Measurements from ENCODE around the gene DCK.

- no peak for TF ChIP-seq CTCF (IDR thresholded peaks at IDR 0.05; ENCODE audit: poor library complexity)
- TF ChIP-seq EZH2 (IDR thresholded peaks at IDR 0.05; ENCODE audit: borderline replicate concordance), result no peak
Measured at GRCh38 chr4:71025654-71026053, 32.2 kb downstream of the DCK start.
